Pancreas (tissue), 10 donors: Measurements from ENCODE around the gene NUP58. TPM values are rescaled to one million over a fixed set of nuclear protein-coding genes. Genes with fewer than 3 reads are reported as not detected.

Experiments
- ATAC-seq, 4 donors: fragments of 200-7000 bp; cut with Tn5 transposase; one replicate each; pipeline versions ENCODE4 v1.8.0 to v1.9.1; 2020; ENCODE audit warnings: mild to moderate bottlenecking in 4 of 4, moderate library complexity in 4 of 4
- DNase-seq, 6 donors: peaks; one replicate each; pipeline ENCODE4 v3.0.0-alpha.2; 2020
- FAIRE-seq: peaks from 2 replicates; lab custom pipeline; 2012; peaks lifted over from hg19 to GRCh38; lab: Jason Lieb, UNC
- H3K27ac ChIP-seq, 4 donors: fragments of 200-600 bp; sonication (generic); 1 replicate in 3 of 4; 2 replicates in 1 of 4; pipeline versions ENCODE4 v1.5.0 to v1.8.0; 2020
- H3K27me3 ChIP-seq, 4 donors: fragments of 200-600 bp; one replicate each; pipeline ENCODE4 v1.8.0; 2021
- H3K36me3 ChIP-seq, 3 donors: fragments of 200-600 bp; sonication (generic) in 1 of 3; one replicate each; pipeline versions ENCODE4 v1.5.0 to v1.8.0; 2020 to 2021
- H3K4me1 ChIP-seq, 3 donors: fragments of 200-600 bp; one replicate each; pipeline ENCODE4 v1.8.0; 2021
- H3K4me3 ChIP-seq, 4 donors: fragments of 200-600 bp; sonication (generic) in 2 of 4; one replicate each; pipeline versions ENCODE4 v1.5.0 to v1.8.0; 2020 to 2021
- H3K9me3 ChIP-seq, 4 donors: fragments of 200-600 bp; one replicate each; pipeline ENCODE4 v1.8.0; 2021
- WGBS, 2 donors: extraction: QIAGEN DNeasy Blood & Tissue Kit; methylation state at CpG; one replicate each; pipeline ENCODE4 v1.1.7; 2013; 5-methylcytosine and 5-hydroxymethylcytosine counted together
- intact Hi-C, 3 donors: fragments of 100-400 bp; cut with DNase I; formaldehyde crosslinking; loops; one replicate each; pipeline versions ENCODE4 v1.11.1 to v1.14.2; 2022
- polyA plus RNA-seq, 2 donors: library from polyadenylated mRNA; stranded (reverse); fragments of 200-250 nt; gene quantifications; one replicate each; pipeline ENCODE4 v1.2.3, GENCODE V29; 2013
- total RNA-seq, 6 donors: library from RNA; stranded (reverse); fragmentation: NEBNext Ultra II Directional in 4 of 6; extraction: Animal tissue kit (Norgen Biotek cat#: 25700) in 4 of 6; gene quantifications; one replicate each; pipeline versions ENCODE4 v1.2.1 to v1.2.4, GENCODE V29; 2021 to 2023
- TF ChIP-seq, protein P1 (sequence below), 4 donors: fragments of 200-600 bp; sonication (generic) in 3 of 4; IDR thresholded peaks; one replicate each; pipeline versions ENCODE4 v1.5.0 to v1.8.0; 2021; ENCODE audit warnings: antibody characterized with exemption in 4 of 4
- donor health status: healthy with polysubstance abuse.
- donor health status: DM: no; HTN: no; CAD: no; lungs with moderate emphysema.
- donor health status: DM: no; HTN: no; CAD: no.
- donor health status: control.
- donor health status: control.
- donor health status: Bipolar disorder and iron deficiency.
- donor health status: DM: yes; HTN: yes; CAD: no.
- donor health status: DM: no; HTN: no; CAD: no.
- donor health status: DM: no; HTN: no; CAD: no.
- donor health status: DM: yes; HTN: yes; CAD: no.

The NUP58 gene
- total and polyA plus RNA-seq, 8 donors: 6.1 to 22.3 (median 12.6) TPM

DNA sequence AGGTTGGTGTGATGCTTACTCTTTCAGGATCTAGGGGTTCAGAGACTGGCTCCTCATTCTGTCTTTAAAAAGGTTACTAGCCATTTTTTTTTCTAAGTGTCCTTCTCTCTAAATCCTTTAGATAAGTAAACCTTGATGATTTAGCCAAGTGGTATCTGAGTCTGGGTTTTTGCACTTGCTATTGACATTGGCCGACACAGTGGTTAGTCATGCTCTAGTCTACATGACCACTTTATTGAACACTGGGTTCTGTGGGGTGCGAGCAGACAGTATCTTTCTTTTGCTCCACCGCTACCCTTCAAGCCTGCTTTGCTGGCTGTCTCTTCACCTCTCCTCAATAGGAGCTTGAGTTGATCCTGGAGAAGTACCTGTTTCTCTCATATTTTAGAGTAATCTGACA is 6.2 kb upstream of the NUP58 start:
- FAIRE-seq (no peak), ATAC-seq (no peak), DNase-seq (no peak)
- H3K4me1 ChIP-seq: no peaks in the 10 kb centered on the region
- H3K27me3 ChIP-seq: no peaks in the 10 kb centered on the region
- H3K9me3 ChIP-seq: no peaks in the 10 kb centered on the region
- no peak overlapping the region for H3K27ac ChIP-seq
- WGBS, 2 donors: 67 to 69% methylated on average over 3 of the region's 3 CpGs
- TF ChIP-seq, protein P1, sequence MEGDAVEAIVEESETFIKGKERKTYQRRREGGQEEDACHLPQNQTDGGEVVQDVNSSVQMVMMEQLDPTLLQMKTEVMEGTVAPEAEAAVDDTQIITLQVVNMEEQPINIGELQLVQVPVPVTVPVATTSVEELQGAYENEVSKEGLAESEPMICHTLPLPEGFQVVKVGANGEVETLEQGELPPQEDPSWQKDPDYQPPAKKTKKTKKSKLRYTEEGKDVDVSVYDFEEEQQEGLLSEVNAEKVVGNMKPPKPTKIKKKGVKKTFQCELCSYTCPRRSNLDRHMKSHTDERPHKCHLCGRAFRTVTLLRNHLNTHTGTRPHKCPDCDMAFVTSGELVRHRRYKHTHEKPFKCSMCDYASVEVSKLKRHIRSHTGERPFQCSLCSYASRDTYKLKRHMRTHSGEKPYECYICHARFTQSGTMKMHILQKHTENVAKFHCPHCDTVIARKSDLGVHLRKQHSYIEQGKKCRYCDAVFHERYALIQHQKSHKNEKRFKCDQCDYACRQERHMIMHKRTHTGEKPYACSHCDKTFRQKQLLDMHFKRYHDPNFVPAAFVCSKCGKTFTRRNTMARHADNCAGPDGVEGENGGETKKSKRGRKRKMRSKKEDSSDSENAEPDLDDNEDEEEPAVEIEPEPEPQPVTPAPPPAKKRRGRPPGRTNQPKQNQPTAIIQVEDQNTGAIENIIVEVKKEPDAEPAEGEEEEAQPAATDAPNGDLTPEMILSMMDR (IDR thresholded peaks at IDR 0.05): no peak
- no peak overlapping the region for H3K4me3 ChIP-seq
- no peaks in the 10 kb centered on the region for H3K36me3 ChIP-seq
- intact Hi-C loops: no loop called here

DNA sequence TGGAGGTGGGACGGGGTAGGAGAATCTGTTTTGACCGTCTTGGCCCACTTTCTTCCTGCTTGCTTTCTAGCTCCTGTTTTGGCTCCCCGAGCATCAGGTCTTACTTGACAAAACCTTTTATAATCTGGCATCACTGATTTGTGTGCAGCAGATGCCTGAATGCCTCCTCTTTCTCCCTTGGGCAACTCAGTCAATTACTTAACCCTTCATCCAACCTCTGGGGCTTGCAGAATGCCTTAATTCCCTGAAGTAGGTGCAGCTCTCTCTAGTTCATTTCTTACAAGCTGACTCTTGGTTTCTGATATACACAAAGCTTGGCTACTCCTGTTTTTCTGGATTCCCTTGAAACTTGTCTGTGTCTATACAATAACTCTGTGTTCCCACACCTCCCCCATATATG is 5.7 kb upstream of the NUP58 start:
- DNase-seq (no peak), FAIRE-seq (no peak), ATAC-seq (no peak)
- Histone ChIP-seq H3K4me1 (no peaks in the 10 kb centered on the region), H3K27me3 (no peaks in the 10 kb centered on the region), H3K36me3 (no peaks in the 10 kb centered on the region), H3K27ac (no peak overlapping the region), H3K9me3 (no peaks in the 10 kb centered on the region), H3K4me3 (no peak overlapping the region)
- intact Hi-C loops: no loop called here
- WGBS, 2 donors: 43 to 58% methylated on average over 3 of the region's 3 CpGs
- TF ChIP-seq, protein P1 (IDR thresholded peaks at IDR 0.05): no peak

DNA sequence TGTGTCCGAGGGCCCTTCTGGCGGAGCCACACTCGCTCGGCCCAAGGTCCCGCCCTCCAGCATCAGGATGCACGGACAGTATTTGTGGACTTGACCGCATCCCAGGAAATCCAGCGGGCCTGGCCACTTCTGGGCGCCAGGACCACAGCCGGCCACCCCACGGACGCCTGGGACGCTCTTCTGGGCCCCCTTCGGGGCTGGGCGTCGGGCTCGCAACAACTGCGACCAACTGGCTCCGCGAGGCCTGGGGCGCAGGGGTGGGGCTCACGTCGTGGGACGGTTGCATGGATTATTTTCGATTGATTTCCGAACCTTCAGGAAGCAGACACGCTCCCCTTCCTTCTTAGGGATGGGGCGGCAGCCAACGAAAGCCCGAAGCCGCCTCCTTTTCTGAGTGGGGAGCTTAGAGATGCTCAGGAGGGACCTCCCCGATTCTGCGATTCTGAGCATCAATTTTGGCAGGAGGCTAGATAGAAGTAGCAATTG is 521 bp upstream of the NUP58 start:
- Histone ChIP-seq H3K4me1 (peaks cover 0 to 12% (median 8%) of the 10 kb centered on the region in 3 donors), H3K27ac (peak overlapping the region; percentile 23 to 85 (median 64)), H3K36me3 (no peaks in the 10 kb centered on the region), H3K27me3 (no peaks in the 10 kb centered on the region), H3K9me3 (no peaks in the 10 kb centered on the region), H3K4me3 (peak overlapping the region; percentile 63 to 78 (median 72))
- 16% methylated on average over 33 of the region's 33 CpGs for WGBS, 2 donors
- ATAC-seq (peak; percentile 17 to 28 (median 22)), DNase-seq (peak in 5 of 6 donors; percentile 20 to 70 (median 34)), FAIRE-seq (no peak)
- TF ChIP-seq, protein P1 (IDR thresholded peaks at IDR 0.05): no peak
- intact Hi-C loops: no loop called here

DNA sequence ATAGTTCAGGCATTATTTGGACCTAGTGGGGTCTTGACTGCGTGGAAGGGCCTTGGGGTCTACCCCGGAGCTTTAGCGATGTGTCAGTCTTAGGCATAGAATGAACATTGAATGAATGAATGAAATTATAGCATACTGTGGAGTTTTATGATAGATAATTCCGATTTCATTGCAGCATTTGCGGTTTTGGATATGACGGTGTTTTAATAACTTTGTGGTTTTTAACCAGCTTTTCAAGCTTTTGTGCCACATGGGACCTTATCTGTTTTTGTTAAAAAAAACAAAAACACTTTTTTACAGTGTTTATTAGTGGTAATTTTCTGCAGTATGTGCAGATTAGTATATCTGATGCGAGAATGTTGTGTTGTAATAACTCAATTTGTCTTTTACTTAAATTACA is 696 bp downstream of the NUP58 start:
- H3K27ac ChIP-seq: peak overlapping the region in 2 of 4 donors; percentile 79 to 85
- H3K4me3 ChIP-seq: peak overlapping the region; percentile 63 to 78 (median 72)
- H3K27me3 ChIP-seq: no peaks in the 10 kb centered on the region
- TF ChIP-seq, protein P1 (IDR thresholded peaks at IDR 0.05): no peak
- FAIRE-seq (no peak), DNase-seq (no peak), ATAC-seq (no peak)
- intact Hi-C loops: no loop called here
- no peaks in the 10 kb centered on the region for H3K9me3 ChIP-seq
- H3K4me1 ChIP-seq: peaks cover 7 to 17% (median 8%) of the 10 kb centered on the region in 3 donors
- 2% methylated on average over 7 of the region's 7 CpGs for WGBS, 2 donors
- no peaks in the 10 kb centered on the region for H3K36me3 ChIP-seq

DNA sequence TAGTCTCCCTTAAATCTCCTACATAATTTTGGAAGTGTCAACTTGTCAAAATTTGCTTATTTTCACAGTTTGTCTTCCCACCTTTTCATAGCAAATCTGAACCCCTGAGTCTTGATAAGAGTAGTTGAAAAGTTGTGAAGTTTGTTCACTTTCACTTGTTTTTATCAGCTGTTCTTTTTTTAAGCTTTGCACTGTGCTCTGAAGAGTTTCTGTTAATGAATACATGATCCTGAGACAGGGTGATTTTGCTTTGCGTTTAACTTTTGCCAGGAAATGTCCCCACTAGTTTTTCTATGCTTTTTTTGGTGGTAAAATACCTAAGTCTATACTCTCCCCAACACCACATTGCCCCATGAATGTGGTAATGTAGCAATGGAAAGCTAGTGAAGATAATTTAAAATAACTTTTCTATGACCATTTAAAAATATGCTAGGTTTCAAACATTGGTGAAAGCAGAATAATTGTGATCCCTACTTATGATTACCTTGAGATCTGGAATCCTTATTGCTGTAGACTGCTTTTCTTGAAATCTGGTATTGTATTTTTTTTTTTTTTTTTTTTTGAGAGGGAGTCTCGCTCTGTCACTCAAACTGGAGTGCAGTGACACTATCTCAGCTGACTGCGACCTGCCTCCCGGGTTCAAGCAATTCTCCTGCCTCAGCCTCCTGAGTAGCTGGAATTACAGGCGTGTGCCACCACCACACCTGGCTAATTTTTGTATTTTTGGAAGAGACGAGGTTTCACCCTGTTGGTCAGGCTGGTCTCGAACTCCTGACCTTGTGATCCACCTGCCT is 5.4 kb downstream of the NUP58 start:
- H3K4me3 ChIP-seq: no peak overlapping the region
- peaks cover 7 to 17% (median 8%) of the 10 kb centered on the region in 3 donors for H3K4me1 ChIP-seq
- H3K36me3 ChIP-seq: peaks cover 0 to 6% (median 0%) of the 10 kb centered on the region in 3 donors
- WGBS, 2 donors: 78 to 80% methylated on average over 7 of the region's 7 CpGs
- ATAC-seq (no peak), DNase-seq (no peak), FAIRE-seq (no peak)
- no peak overlapping the region for H3K27ac ChIP-seq
- TF ChIP-seq, protein P1 (IDR thresholded peaks at IDR 0.05): no peak
- H3K27me3 ChIP-seq: no peaks in the 10 kb centered on the region
- intact Hi-C loops: no loop called here
- no peaks in the 10 kb centered on the region for H3K9me3 ChIP-seq
